Glutamatergic neuron (in vitro differentiated cells): ENCODE results near the gene BTBD9. TPM values are rescaled to one million over a fixed set of nuclear protein-coding genes. Genes with fewer than 3 reads are reported as not detected.
A peak's percentile ranks its signal among the peaks of the same experiment; 100 is the strongest.

Experiments
- DNase-seq: peaks from one replicate; pipeline ENCODE4 v3.0.0; 2022
- H3K27ac Mint-ChIP-seq: one replicate; pipeline ENCODE4 v1.8.0; 2020; ENCODE audit warnings: mild to moderate bottlenecking, mixed read lengths, inconsistent platforms; ENCODE audit not compliant: unreplicated experiment
- H3K27me3 Mint-ChIP-seq: one replicate; pipeline ENCODE4 v1.8.0; 2020; ENCODE audit warnings: mild to moderate bottlenecking, moderate library complexity, mixed read lengths, inconsistent platforms; ENCODE audit not compliant: unreplicated experiment
- H3K36me3 Mint-ChIP-seq: one replicate; pipeline ENCODE4 v1.8.0; 2020; ENCODE audit warnings: mild to moderate bottlenecking, mixed read lengths, inconsistent platforms; ENCODE audit not compliant: unreplicated experiment
- H3K4me1 Mint-ChIP-seq: one replicate; pipeline ENCODE4 v1.8.0; 2020; ENCODE audit warnings: mild to moderate bottlenecking, low read depth, mixed read lengths, inconsistent platforms; ENCODE audit not compliant: unreplicated experiment
- H3K4me3 Mint-ChIP-seq: one replicate; pipeline ENCODE4 v1.8.0; 2020; ENCODE audit warnings: mild to moderate bottlenecking, mixed read lengths, inconsistent platforms; ENCODE audit not compliant: unreplicated experiment
- H3K9me3 Mint-ChIP-seq: one replicate; pipeline ENCODE4 v1.8.0; 2020; ENCODE audit warnings: mild to moderate bottlenecking, moderate library complexity, mixed read lengths, inconsistent platforms; ENCODE audit not compliant: unreplicated experiment
- total RNA-seq: library from RNA; stranded (reverse); fragmentation: NEBNext Ultra II Directional; extraction: Animal tissue kit (Norgen Biotek cat#: 25700); gene quantifications from one replicate; pipeline ENCODE4 v1.2.1, GENCODE V29; 2021; ENCODE audit not compliant: unreplicated experiment
- TF ChIP-seq, protein P1 (sequence below): fragments of 200-600 bp; sonication (generic); IDR thresholded peaks from one replicate; pipeline ENCODE4 v1.5.0; 2021; ENCODE audit not compliant: partially characterized antibody, unreplicated experiment

Gene BTBD9
- total RNA-seq, 1 donor from 2014 or later = 18.8 TPM

DNA sequence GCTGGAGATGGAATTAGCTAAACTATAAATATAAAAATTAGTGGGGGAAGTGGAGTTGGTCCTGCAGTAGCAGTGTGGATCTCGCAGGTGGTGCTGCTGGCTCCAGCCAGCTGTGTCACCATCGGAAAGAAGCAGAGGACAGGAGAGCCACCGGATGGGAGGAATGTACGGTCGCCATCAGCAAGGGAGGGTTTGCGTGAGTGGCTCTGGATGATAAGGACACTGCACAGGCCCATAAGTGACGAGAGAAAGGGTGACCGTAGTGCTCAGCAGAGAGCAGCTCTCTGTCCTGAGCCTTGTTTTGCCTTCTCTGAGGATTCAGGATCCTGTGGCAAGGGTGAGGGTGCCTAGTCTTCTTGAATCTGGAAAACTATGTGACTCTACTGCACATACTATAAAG lies 441.5 kb downstream of the BTBD9 start:
- DNase-seq = no peak
- Mint-ChIP-seq H3K9me3 (peaks cover 4% of the 10 kb centered on the region), H3K36me3 (peaks cover 18% of the 10 kb centered on the region), H3K4me3 (no peak overlapping the region), H3K4me1 (peaks cover 15% of the 10 kb centered on the region), H3K27me3 (peaks cover 1% of the 10 kb centered on the region), H3K27ac (no peak overlapping the region)
- TF ChIP-seq, protein P1, sequence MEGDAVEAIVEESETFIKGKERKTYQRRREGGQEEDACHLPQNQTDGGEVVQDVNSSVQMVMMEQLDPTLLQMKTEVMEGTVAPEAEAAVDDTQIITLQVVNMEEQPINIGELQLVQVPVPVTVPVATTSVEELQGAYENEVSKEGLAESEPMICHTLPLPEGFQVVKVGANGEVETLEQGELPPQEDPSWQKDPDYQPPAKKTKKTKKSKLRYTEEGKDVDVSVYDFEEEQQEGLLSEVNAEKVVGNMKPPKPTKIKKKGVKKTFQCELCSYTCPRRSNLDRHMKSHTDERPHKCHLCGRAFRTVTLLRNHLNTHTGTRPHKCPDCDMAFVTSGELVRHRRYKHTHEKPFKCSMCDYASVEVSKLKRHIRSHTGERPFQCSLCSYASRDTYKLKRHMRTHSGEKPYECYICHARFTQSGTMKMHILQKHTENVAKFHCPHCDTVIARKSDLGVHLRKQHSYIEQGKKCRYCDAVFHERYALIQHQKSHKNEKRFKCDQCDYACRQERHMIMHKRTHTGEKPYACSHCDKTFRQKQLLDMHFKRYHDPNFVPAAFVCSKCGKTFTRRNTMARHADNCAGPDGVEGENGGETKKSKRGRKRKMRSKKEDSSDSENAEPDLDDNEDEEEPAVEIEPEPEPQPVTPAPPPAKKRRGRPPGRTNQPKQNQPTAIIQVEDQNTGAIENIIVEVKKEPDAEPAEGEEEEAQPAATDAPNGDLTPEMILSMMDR = no peak

DNA sequence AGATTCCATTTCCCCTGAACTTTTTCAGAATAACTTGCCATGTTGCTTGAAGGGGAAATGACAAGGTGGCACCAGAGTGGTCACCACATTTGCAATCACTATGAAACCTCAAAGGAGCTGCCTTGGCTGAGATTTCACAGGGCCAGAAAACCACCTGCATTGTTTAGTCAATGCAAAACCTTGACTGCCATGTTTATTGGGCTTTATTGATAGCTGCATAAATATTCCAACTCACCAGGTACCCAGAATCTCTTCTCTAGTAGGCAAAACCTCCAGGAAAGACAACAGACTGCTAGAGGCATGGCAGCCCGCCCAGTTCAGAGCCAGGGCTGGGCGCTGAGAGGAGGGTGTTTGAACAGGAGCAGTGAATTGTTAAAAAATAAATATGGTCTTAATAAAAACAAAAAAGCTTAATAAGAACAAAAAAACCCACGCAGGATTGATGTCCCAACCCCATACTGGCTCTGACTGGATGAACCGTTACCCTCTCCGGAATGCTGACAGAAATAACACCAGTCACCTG lies 444.6 kb downstream of the BTBD9 start:
- Mint-ChIP-seq H3K36me3 (peaks cover 5% of the 10 kb centered on the region), H3K4me1 (peaks cover 36% of the 10 kb centered on the region), H3K4me3 (no peak overlapping the region), H3K27me3 (peaks cover 4% of the 10 kb centered on the region), H3K9me3 (peaks cover 13% of the 10 kb centered on the region), H3K27ac (no peak overlapping the region)
- TF ChIP-seq, protein P1 = no peak
- no peak for DNase-seq

DNA sequence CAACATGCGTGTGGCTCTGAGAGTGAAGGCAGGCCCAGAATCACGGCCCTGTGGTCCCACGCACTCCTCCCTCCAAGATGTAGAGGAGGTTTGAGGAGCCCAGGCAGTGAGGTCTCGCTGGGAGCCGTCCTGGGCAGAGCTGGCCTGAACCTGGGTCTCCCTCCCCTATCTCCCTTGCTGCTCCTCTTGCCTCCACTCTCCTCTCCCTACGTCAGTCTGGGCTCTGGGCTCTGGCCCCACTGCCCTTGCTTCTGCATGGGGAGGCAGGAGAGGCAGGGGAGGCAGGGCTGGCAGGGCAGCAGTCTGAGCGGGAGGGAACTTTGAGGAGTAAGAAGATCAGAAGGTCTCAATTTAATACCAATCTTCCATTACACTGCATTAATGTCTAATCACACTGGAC lies 445.1 kb downstream of the BTBD9 start:
- peaks cover 4% of the 10 kb centered on the region for H3K36me3 Mint-ChIP-seq
- peaks cover 36% of the 10 kb centered on the region for H3K4me1 Mint-ChIP-seq
- H3K9me3 Mint-ChIP-seq = peaks cover 13% of the 10 kb centered on the region
- TF ChIP-seq, protein P1 = no peak
- H3K4me3 Mint-ChIP-seq = no peak overlapping the region
- DNase-seq = no peak
- peaks cover 4% of the 10 kb centered on the region for H3K27me3 Mint-ChIP-seq
- no peak overlapping the region for H3K27ac Mint-ChIP-seq

DNA sequence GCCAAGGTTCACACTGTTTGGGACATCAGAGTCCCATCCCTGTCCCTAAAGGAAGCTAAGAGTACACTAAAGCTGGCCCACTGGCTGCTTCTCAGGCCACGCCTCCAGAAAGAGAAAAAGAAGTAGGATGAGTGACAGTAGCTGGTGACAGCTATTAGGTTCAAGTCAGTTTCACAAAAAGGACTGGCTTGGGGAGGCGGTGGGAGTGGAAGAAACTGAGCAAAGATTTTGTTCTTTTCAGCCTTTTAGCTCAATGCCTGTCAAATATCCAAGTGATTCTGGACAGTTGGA lies 445.5 kb downstream of the BTBD9 start:
- Mint-ChIP-seq H3K9me3 (peaks cover 14% of the 10 kb centered on the region), H3K4me3 (no peak overlapping the region), H3K36me3 (peaks cover under 1% of the 10 kb centered on the region), H3K27ac (peak overlapping the region; percentile 38), H3K27me3 (peaks cover 5% of the 10 kb centered on the region), H3K4me1 (peaks cover 39% of the 10 kb centered on the region)
- TF ChIP-seq, protein P1 = no peak
- DNase-seq = no peak

DNA sequence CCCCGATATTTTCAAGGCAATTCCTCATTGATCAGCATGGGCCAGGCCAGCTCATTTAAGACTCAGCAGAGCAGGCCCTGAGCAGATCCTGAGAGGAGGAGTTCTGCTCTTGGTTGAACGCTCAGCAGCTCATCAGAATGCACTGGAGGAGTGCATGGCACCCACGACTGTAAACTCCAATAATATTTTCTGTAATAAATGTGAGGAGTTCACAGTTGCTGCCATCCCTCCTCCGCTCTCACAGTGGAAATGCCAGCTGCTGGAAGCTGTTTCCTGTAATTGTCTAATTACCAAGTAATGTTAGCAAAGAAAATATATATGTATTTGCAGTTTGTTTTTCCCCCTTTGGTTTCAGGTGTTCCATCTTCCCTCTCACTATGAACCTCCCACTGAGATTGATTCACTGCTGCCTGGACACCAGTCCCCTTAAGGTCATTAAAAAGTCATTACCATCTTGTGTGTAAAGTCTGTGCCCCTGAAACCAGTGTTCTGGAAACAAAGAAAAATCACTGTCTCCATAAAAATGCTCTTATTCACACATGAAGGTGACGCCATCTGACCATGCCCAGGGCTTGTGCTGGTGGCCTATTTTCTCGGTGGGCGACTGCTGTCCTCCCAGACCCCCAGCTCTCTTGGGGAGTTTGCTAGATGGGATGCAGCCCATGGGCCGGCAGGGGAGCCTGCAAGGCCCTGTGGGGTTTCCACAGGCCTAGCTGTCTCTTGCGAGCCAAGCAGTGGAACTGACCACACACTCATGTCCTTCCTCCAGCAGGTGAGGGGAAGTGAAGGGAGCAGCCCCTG lies 446.0 kb downstream of the BTBD9 start:
- no peak for DNase-seq
- Mint-ChIP-seq H3K27me3 (peaks cover 7% of the 10 kb centered on the region), H3K9me3 (peaks cover 16% of the 10 kb centered on the region), H3K36me3 (no peaks in the 10 kb centered on the region), H3K4me1 (peaks cover 44% of the 10 kb centered on the region), H3K27ac (peak overlapping the region; percentile 38), H3K4me3 (peak overlapping the region; percentile 22)
- TF ChIP-seq, protein P1 = no peak
